ENCODE measurements around the gene QRICH2.

GRCh38 chr17:76296186-76296585, 11.9 kb downstream of the QRICH2 start:
- TF ChIP-seq TAF1 (IDR thresholded peaks at IDR 0.05; ENCODE audit: low read depth), result no peak
- TF ChIP-seq MAX (IDR thresholded peaks at IDR 0.05), result no peak
- TF ChIP-seq RAD21 (IDR thresholded peaks at IDR 0.05; ENCODE audit: low read depth), result no peak
- TF ChIP-seq EP300 (IDR thresholded peaks at IDR 0.05; ENCODE audit: borderline replicate concordance), result no peak
- TF ChIP-seq EGR1 (IDR thresholded peaks at IDR 0.05), result no peak
- TF ChIP-seq CEBPB (IDR thresholded peaks at IDR 0.05), result no peak
- no peak for TF ChIP-seq USF1 (IDR thresholded peaks at IDR 0.05)
- no peak for TF ChIP-seq TEAD4 (IDR thresholded peaks at IDR 0.05)
- no peak for TF ChIP-seq FOXM1 (IDR thresholded peaks at IDR 0.05; ENCODE audit: borderline replicate concordance, low read depth)
